HG02840 (cell line): ENCODE data around the gene CTIF.

Experiments
- ATAC-seq: cut with Tn5 transposase; IDR thresholded peaks from one replicate; pipeline ENCODE4 v1.9.1; 2021; ENCODE audit warnings: mild to moderate bottlenecking, moderate library complexity, moderate number of reproducible peaks; ENCODE audit not compliant: unreplicated experiment, low FRiP score

CTIF gene

GRCh38 chr18:48617844-48618497 lies 79.1 kb downstream of the CTIF start:
- no peak for ATAC-seq

- no peak for ATAC-seq
Observed at GRCh38 chr18:48619016-48619415, 80.2 kb downstream of the CTIF start.

- ATAC-seq = no peak
Observed at GRCh38 chr18:48619501-48619900, 80.7 kb downstream of the CTIF start.

GRCh38 chr18:48620071-48620470 lies 81.2 kb downstream of the CTIF start:
- ATAC-seq = no peak

GRCh38 chr18:48621240-48621639 lies 82.4 kb downstream of the CTIF start:
- no peak for ATAC-seq

GRCh38 chr18:48621815-48622555 lies 83.2 kb downstream of the CTIF start:
- no peak for ATAC-seq

- ATAC-seq = no peak
Observed at GRCh38 chr18:48622911-48623431, 84.1 kb downstream of the CTIF start.

GRCh38 chr18:48623468-48624235 lies 84.8 kb downstream of the CTIF start:
- ATAC-seq = no peak

GRCh38 chr18:48624856-48625255 lies 86.0 kb downstream of the CTIF start:
- no peak for ATAC-seq

GRCh38 chr18:48627216-48627615 lies 88.4 kb downstream of the CTIF start:
- no peak for ATAC-seq

- ATAC-seq = no peak
Observed at GRCh38 chr18:48629730-48630324, 91.0 kb downstream of the CTIF start.

GRCh38 chr18:48631851-48632250 lies 93.0 kb downstream of the CTIF start:
- no peak for ATAC-seq

GRCh38 chr18:48632676-48633257 lies 93.9 kb downstream of the CTIF start:
- no peak for ATAC-seq

GRCh38 chr18:48634491-48634890 lies 95.7 kb downstream of the CTIF start:
- no peak for ATAC-seq

- no peak for ATAC-seq
Observed at GRCh38 chr18:48634975-48635374, 96.1 kb downstream of the CTIF start.

GRCh38 chr18:48635806-48636205 lies 97.0 kb downstream of the CTIF start:
- no peak for ATAC-seq

GRCh38 chr18:48636436-48636835 lies 97.6 kb downstream of the CTIF start:
- ATAC-seq = no peak

GRCh38 chr18:48637081-48637990 lies 98.5 kb downstream of the CTIF start:
- ATAC-seq = no peak

- no peak for ATAC-seq
Observed at GRCh38 chr18:48638451-48638850, 99.6 kb downstream of the CTIF start.
